Posterior vena cava (tissue), 2 donors: ENCODE measurements around the gene DUSP23. TPM values are rescaled to one million over a fixed set of nuclear protein-coding genes. Genes with fewer than 3 reads are reported as not detected.

Source experiments
- DNase-seq: peaks from one replicate; pipeline ENCODE4 v3.0.0-alpha.2; 2020; ENCODE audit warnings: low spot score
- intact Hi-C, 2 donors: fragments of 100-400 bp; cut with DNase I; formaldehyde crosslinking; loops; one replicate each; pipeline versions ENCODE4 v1.14.1 to v1.14.2; 2022 to 2023
- total RNA-seq, 2 donors: library from RNA; stranded (reverse); fragmentation: NEBNext Ultra II Directional; extraction: Animal tissue kit (Norgen Biotek cat#: 25700); gene quantifications; one replicate each; pipeline ENCODE4 v1.2.1, GENCODE V29; 2021
- donor health status: DM: yes; HTN: yes; CAD: no.
- donor health status: DM: yes; HTN: yes; CAD: no.

DUSP23 gene
- total RNA-seq, 2 donors from 2014 or later = 36.0 to 36.9 TPM

DNA sequence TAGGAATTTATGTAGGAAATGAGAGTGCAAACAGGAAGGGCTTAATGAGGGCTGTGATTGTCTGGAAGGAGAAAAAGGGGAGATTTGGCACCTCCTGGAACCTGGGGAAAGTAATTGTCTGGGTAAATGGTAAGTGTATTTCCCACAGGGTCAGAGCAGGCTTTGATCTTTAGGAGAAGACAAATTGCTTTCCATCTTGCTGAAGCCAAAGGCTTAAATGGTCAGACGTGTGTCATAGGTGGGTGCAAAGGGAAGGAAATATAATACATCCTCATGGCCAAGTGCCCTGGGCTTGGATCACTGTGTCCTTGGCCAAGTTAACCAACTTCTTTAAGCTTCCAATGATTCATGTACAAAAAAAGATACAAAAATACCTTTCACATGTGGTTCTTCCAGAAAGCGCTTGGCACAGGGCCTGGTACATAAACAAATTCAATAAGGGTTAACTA is 1.3 kb upstream of the DUSP23 start:
- intact Hi-C loops = no loop called here
- DNase-seq = peak; percentile 83

DNA sequence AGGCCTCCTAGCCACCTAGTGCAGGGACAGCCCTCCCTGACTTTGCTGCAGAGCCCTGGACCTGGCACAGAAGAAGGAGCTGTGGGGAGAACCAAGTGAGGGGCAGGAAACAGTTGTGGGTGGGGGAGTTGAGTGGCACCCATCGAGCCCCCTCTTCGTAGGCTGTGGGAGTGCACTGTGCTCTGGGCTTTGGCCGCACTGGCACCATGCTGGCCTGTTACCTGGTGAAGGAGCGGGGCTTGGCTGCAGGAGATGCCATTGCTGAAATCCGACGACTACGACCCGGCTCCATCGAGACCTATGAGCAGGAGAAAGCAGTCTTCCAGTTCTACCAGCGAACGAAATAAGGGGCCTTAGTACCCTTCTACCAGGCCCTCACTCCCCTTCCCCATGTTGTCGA is 1.2 kb downstream of the DUSP23 start:
- intact Hi-C loops = no loop called here
- DNase-seq = no peak

DNA sequence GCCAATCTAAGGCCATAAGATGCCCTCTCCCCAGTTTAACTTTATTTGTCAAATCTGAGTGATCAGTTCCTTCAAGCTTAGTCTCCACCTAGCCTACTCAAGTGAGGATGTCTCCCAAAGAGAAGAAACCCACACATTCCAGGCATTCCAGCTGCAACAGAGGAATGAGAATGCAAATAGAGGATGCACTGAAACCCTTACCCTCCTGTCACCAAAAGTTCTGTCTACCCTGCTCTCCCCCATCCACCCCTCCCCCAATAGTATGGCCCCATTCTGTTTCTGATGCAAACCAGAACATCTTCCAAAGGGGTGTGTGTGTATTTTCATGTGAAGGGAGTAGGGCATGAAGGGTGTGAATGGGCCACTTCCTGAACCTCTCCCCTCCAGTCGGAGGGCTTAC is 3.0 kb downstream of the DUSP23 start:
- no peak for DNase-seq
- intact Hi-C loops = no loop called here

DNA sequence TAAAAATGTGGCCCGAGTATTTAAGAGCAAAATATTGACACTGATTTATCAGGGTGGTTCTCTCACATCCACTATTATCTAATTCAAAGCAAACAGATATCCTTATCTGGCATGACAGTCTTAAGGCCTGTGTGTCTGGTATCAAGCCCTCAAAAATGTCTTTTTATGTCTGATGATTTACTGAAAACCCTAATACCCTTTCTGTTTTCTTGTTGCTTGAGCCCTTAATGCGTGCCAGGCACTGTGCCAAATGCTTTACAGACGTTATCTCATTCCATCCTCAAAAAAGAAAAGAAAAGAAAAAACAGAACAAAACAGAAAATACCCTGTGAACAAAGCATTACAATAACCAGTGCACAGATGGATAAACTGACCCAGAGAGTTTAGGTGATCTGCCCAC is 5.7 kb downstream of the DUSP23 start:
- DNase-seq = no peak
- intact Hi-C loops = no loop called here

DNA sequence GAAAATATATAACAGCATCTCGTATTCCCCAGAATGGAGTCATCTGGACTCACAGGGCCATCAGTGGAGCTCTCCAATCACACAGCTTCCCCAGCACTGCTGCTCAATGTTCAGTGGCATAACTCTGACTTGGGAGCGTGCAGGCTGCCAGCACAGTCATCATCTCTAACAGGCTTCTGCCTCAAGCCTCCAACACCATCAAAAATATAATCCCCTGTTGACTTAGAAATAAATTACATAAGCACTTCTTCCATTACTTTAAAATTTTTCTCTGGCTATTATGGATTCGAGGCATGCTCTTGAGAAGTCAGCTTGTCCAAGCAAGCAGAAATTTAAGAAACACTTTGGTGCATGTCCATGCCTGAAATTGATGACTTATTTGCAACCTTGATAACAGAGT is 6.2 kb downstream of the DUSP23 start:
- intact Hi-C loops = no loop called here
- DNase-seq = no peak

DNA sequence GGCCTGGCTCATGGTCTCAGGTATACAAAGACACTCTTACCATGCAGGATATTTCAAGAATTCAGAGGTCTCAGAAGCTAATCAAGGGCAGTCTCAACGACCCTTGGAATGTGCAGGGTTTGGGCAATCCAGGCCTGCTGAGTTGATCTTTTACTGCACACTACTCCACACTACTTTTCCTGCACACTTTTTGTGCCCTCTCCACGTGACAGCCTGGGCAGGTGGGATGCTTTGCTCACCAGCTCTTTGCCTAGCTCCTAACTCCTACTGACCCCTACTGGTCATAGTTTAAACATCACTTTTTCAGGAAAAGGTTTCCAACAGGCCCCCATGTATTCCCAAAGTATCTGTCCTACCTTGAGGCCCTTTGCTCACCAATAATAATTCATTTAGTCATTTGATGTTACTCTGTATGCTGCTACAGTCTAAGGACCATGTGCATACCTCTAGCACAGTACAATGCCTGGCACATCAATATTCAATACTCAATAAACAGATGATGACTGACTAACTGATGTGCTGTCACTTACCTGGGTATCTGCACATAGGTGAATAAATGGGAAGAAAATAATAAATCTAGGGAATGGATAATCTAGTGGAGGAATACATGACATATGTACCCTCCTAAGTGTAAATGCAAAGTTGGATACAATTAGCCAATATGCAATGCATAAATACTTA is 9.6 kb downstream of the DUSP23 start:
- DNase-seq = no peak
- intact Hi-C loops = loop anchor here (10.0 kb wide), 2 partner anchors 94 to 214 kb away; no protein-coding TSS in a partner anchor

DNA sequence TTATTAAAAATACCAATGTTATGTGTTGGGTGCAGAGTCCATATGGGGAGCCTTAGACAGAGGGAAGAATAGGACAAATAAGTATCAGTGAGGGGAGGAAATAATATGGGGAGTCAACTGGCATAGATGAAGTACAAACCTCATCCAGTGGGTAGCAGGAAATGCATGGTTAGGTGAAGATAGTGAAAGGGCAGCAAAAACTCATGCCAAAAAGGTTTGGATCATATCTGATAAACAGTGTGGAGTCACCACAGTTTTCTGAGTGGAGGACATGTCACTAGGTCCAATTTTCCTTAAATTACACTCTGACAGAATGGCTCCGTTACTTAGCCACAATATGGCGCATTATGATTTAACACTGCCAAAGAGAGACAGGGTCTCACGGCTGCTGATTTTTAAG is 10.3 kb downstream of the DUSP23 start:
- intact Hi-C loops = loop anchor here (10.0 kb wide), 2 partner anchors 94 to 214 kb away; no protein-coding TSS in a partner anchor

DNA sequence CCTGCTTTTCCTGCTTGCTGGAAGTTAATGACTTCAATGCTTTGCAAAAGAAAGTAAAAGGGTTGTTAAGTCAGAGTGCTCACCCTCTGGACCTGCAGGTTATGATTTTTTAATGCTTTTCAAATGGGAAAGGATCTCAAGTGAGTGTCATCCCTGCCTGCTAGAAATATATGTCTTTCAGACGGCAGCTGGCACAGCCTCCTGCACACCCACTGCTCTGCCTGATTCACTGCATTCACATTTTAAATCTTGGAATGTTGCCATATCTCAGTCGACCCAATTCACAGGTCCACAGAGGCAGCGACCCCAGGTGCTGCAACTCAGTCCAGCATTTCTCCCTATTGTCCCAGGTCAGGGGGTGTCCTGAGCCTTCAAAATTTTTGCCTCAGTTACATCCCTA is 10.7 kb downstream of the DUSP23 start:
- DNase-seq = no peak
- intact Hi-C loops = loop anchor here (10.0 kb wide), 2 partner anchors 93 to 213 kb away; no protein-coding TSS in a partner anchor

More for the DNA sequence above, 10.3 kb downstream of the DUSP23 start:
- DNase-seq = no peak

DNA sequence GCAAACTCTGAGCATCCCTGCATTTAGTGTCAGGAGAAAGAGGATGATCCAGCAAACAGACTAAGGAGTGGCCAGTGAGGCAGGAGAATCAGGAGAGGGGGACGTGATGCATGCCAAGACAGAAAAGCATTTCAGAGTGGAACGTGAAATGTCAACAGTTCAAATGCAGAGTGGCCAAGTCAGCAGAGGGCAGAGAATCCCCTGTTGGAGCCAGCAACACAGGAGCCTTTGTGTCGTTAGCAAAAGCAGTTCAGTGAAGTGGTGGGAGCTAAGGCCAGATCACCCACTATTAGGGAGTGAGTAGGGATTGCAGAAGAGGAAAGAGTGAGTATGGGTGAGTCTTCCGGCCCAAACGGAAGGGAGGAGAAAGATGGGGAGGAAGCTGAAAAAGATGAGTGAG is 14.8 kb downstream of the DUSP23 start:
- no peak for DNase-seq
- intact Hi-C loops = loop anchor here (5.0 to 10.0 kb wide), 3 partner anchors 89 to 209 kb away; no protein-coding TSS in a partner anchor

DNA sequence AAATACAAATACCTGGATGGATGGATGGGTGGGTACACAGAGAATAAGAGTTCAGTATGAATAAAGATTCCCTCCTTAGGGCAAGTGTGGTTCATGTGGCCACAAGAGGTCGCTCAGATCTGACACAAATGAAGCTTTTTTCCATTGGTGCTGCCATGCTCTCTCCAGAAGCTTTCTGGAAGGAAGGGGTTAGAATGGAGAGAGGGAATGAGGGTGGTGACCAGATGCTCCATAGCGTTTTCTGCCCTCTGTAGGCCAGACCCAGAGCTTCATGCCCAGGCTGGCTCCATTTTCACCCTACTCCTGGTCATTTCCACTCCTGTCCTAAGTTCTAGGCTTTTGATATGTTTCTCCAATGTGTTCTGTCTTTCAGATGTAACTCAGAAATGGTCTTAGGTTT is 18.1 kb downstream of the DUSP23 start:
- no peak for DNase-seq
- intact Hi-C loops = loop anchor here (5.0 to 10.0 kb wide), 3 partner anchors 86 to 206 kb away; no protein-coding TSS in a partner anchor

DNA sequence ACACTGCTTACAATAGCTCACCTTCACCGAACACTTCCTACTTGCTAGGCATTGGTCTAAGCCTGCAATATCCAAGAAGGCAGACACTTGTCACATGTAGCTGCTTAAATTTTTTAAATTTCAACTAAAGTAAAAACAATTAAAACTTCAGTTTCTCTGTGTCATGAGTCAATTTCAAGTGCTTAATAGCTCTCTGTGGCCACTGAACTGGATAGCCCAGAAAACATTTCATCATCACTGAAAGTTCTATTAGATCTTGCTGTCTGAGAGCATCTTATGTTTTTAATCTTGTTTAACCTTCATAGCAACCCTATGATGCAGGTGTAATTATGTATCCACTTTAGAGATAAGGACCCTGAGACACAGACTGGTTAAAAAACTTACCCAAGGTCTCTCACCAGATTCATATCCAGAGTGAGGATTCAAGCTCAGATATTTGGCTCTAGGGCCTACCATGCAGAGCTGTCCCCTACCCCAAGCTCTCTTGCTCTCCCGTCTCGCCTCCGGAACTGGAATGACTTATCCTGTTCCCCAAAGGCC is 18.8 kb downstream of the DUSP23 start:
- intact Hi-C loops = loop anchor here (5.0 to 10.0 kb wide), 3 partner anchors 85 to 205 kb away; no protein-coding TSS in a partner anchor
- DNase-seq = no peak

DNA sequence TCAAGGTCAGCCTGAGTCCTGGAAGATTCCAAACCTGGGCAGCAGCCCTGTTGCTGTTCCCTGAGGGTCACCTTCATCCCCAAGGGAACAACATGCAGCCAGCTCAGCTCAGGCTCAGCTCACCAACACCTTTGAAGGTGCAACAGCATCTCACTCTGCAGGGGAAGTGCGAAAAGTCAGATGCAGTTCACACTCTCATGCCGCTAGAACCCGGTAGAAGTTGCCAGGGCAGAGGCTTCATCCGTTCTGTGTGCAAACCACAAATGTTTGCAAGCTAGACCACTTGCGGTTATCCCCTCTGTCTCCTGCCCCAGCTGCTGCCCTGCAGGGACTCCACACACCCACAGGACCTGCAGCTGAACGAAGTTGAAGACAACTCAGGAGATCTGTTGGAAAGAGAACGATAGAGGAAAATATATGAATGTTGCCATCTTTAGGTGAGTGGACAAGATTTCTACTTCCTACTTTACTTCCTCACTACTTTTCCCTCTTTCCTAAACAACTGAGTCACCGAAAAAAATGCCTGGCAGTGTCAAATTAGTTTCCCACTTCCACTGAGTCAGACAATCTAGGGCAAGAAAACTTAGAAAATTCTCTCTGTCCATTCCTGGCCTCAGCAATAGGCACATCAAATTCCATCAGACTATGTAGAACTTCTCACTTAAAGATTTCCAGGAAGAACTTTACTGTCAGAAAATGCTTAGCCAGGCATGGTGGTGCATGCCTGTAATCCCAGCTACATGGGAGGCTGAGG is 19.6 kb downstream of the DUSP23 start:
- intact Hi-C loops = no loop called here
- DNase-seq = no peak

DNA sequence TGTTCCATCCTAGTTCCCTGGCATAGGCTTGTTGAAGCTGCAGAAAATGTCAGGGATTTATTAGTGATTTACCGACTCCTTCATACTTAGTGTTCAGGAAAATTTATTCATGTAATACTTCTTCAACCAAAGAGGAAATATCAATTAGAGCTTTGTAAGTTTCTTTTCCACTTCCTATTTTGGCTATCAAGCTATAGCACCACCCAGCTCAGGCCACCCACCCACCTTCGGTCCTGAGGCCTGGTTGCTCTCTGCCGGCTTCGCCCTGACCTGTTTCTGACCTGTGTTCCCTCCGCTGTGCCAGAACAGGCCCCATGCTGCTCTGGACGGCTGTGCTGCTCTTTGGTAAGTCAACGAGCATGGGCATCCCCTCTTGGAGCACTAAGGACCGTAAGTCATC is 21.3 kb downstream of the DUSP23 start, which contains the start of gene FCRL6:
FCRL6 (plus strand) TSS at position 250 of the 400 bp plus-strand sequence; CDS start at position 315, 65 bp downstream.
- intact Hi-C loops = no loop called here
- DNase-seq = no peak

DNA sequence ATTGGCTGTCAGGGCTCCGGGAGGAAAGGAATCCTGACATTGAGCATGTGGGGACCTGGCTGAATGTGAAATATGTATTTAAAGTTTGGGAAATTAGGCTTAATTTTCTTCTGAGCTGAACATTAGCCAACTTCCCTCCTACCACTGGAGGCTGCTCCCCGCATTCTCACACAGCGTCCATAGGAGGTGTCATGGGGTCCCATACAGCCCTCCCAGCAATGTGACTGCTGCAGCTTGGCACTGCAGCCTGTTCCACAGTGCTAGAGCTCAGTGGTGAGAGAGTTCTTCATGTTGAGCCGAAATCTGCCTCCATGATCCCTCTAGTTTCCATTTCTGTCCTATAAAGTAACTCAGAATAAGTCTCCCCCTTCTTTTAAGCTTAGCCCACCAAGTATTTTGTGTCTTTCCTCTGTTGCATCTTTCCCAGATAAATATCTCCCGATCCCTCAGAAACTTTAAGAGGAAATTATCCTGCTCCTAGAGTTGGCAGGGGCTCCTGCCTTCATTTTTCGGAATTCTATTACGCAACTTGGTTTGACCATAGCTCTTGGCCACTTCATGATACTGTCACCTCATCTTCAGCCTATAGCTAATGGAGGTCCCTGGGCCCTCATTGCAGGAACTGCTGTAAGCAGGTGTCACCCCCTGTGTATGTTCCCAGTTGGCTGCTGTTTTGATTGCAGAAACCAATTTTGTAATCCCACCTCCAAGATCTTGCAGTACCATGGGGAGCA is 23.4 kb downstream of the DUSP23 start:
- no peak for DNase-seq
- intact Hi-C loops = loop anchor here in 1 of 2 donors (1.0 kb wide), 1 partner anchor 22 kb away; the partner anchor contains the start of gene SLAMF8

DNA sequence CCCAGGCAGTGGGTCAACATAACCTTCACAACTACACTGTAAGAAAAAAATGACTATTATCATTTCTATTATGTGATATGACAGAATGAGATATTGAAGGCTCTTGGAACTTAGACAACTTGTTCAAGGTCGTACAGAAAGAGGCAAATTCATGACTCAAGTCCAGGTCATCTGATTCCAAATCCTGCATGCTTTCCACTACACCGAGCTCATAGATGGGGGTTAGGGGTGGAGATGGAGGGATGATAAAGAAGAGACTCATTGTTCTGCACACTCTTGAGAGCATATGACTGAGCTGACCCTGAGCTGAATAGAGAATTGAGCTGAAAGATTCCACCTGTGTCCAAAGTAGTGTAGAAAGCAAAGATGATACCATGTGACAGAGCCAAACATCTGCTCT is 24.2 kb downstream of the DUSP23 start:
- intact Hi-C loops = loop anchor here in 1 of 2 donors (1.0 kb wide), 1 partner anchor 21 kb away; the partner anchor contains the start of gene SLAMF8

DNA sequence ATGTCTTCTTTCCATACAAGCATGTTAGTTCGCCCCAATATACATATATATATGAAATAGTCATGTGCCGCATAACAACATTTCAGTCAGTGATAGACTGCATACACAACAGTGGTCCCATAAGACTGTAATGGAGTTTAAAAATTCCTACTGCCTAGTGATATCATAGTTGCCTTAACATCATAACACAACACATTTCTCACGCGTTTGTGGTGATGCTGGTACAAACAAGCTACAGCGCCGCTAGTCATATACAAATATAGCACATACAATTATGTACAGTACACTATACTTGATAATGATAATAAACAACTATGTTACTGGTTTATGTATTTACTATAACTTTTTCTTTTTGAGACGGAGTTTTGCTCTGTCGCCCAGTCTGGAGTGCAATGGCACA is 35.2 kb downstream of the DUSP23 start:
- DNase-seq = no peak

More for the DNA sequence above, 24.2 kb downstream of the DUSP23 start:
- no peak for DNase-seq

DNA sequence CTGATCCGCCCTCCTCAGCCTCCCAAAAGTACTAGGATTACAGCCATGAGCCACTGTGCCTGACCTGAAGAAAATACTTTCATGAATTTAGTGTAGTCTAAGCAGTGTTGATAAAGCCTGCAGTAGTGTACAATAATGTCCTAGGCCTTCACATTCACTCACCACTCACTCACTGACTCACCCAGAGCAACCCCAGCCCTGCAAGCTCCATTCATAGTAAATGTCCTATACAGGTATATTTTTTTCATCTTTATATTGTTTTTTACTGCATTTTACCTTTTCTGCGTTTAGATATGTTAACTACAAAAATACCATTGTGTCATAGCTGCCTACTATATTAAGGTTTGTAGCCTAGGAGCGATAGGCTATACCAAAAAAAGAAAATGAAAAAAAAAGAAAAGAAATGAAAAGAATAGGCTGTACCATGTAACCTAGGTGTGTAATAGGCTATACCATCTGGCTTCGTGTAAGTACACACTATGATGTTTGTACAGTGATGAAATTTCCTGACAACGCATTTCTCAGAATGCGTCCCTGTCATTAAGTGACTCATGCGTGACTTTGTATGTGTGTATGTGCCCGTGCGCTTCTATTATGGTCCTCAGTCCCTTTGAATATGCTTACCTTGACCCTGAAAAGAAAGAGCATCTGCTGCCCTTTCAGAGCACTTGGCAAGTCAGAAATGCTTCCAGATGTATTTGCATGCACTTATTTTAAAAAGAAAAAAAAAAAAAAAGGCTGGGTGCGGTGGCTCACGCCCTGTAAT is 36.7 kb downstream of the DUSP23 start:
- no peak for DNase-seq

More for the DNA sequence above, 35.2 kb downstream of the DUSP23 start:
- intact Hi-C loops = no loop called here

DNA sequence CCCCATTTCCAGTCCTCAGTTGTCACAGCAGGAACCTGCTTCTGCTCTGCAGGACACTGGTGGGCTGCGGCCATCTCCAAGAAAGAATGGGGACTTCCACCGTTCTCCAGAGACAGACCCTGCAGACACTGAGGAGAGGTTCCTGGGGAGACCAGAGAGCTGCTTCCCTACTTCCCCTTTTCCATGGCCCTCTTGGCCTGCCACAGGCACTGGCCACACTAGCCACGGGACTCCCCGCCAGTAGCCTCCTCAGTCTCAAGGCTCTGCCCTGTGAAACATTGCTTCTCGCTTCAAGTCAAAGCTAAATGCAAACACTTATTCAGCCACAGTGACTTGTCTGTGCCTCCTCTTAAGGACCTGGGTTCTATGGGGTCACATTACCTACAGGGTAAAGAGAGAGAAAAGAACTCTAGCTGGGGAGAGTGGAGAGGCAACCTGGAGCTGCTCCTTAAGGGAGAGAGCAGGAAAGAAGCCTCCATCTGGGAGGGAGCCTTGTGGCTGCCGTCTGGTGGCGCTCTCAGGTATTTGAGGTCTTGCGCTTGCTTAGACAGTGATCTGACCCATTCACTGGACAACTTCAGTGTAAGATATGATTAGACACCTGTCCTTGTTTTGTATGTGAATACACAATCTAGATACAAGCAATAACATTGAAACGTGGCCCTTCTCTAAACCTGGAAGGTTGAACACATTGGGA is 40.6 kb downstream of the DUSP23 start:
- intact Hi-C loops = no loop called here
- DNase-seq = no peak

More for the DNA sequence above, 36.7 kb downstream of the DUSP23 start:
- intact Hi-C loops = no loop called here
